Liver (tissue), 9 donors: ENCODE measurements around the gene UBE2L3. TPM values are rescaled to one million over a fixed set of nuclear protein-coding genes. Genes with fewer than 3 reads are reported as not detected.

ENCODE experiments used
- DNase-seq: peaks from one replicate; pipeline ENCODE4 v3.0.0-alpha.2; 2017; ENCODE audit warnings: low spot score
- H3K27ac ChIP-seq, 2 donors: one replicate each; pipeline ENCODE4 v1.7.0; 2013; ENCODE audit warnings: inconsistent platforms in 2 of 2, low read length in 2 of 2, control low read depth in 1 of 2, low read depth in 1 of 2, mild to moderate bottlenecking in 1 of 2
- H3K27me3 ChIP-seq, 4 donors: one replicate each; pipeline versions ENCODE4 v1.6.1 to v1.7.0; 2013; ENCODE audit warnings: low read length in 3 of 4, inconsistent platforms in 1 of 4, mild to moderate bottlenecking in 1 of 4, moderate library complexity in 1 of 4; ENCODE audit not compliant: control insufficient read depth in 4 of 4, insufficient read depth in 4 of 4
- H3K36me3 ChIP-seq, 4 donors: one replicate each; pipeline versions ENCODE4 v1.6.1 to v1.7.0; 2013; ENCODE audit warnings: low read length in 3 of 4, mild to moderate bottlenecking in 3 of 4, low read depth in 1 of 4, moderate library complexity in 1 of 4; ENCODE audit not compliant: control insufficient read depth in 4 of 4, insufficient read depth in 3 of 4
- H3K4me1 ChIP-seq, 4 donors: one replicate each; pipeline versions ENCODE4 v1.6.1 to v1.7.0; 2013; ENCODE audit warnings: low read length in 3 of 4, mild to moderate bottlenecking in 3 of 4, moderate library complexity in 1 of 4; ENCODE audit not compliant: control insufficient read depth in 4 of 4, insufficient read depth in 4 of 4
- H3K4me3 ChIP-seq, 3 donors: one replicate each; pipeline versions ENCODE4 v1.6.1 to v1.7.0; 2013; ENCODE audit warnings: low read length in 3 of 3, control low read depth in 1 of 3, low read depth in 1 of 3, mild to moderate bottlenecking in 1 of 3
- H3K9ac ChIP-seq, 2 donors: one replicate each; pipeline ENCODE4 v1.7.0; 2013; ENCODE audit warnings: low read length in 2 of 2, mild to moderate bottlenecking in 2 of 2, moderate library complexity in 2 of 2, control low read depth in 1 of 2, low read depth in 1 of 2
- H3K9me3 ChIP-seq, 4 donors: one replicate each; pipeline versions ENCODE4 v1.6.1 to v1.7.0; 2013; ENCODE audit warnings: low read length in 3 of 4; ENCODE audit not compliant: control insufficient read depth in 4 of 4
- ATF3 ChIP-seq: IDR thresholded peaks from 2 replicates; pipeline ENCODE4 v1.6.1; 2016; ENCODE audit warnings: antibody characterized with exemption
- CTCF ChIP-seq: fragments of 150-350 bp; IDR thresholded peaks from 2 replicates; pipeline ENCODE4 v1.5.1; 2017; ENCODE audit warnings: improper control_type of control experiment, low read depth, low read length; ENCODE audit not compliant: missing input control
- EGR1 ChIP-seq, 2 donors: IDR thresholded peaks; 2 replicates each; pipeline ENCODE4 v1.6.1; 2016 to 2018; ENCODE audit warnings: antibody characterized with exemption in 2 of 2, low read depth in 2 of 2
- FOXA1 ChIP-seq: IDR thresholded peaks from 2 replicates; pipeline ENCODE4 v1.6.1; 2016; ENCODE audit warnings: antibody characterized with exemption
- FOXA2 ChIP-seq: IDR thresholded peaks from 2 replicates; pipeline ENCODE4 v1.6.1; 2016; ENCODE audit warnings: antibody characterized with exemption
- GABPA ChIP-seq, 2 donors: IDR thresholded peaks in 1 of 2; conservative IDR thresholded peaks in 1 of 2; 2 replicates each; pipeline ENCODE4 v1.6.1; 2016; ENCODE audit warnings: antibody characterized with exemption in 2 of 2, mild to moderate bottlenecking in 1 of 2, moderate library complexity in 1 of 2
- HNF4G ChIP-seq: IDR thresholded peaks from 2 replicates; pipeline ENCODE4 v1.6.1; 2016; ENCODE audit warnings: antibody characterized with exemption
- JUND ChIP-seq, 2 donors: IDR thresholded peaks; 2 replicates each; pipeline ENCODE4 v1.6.1; 2016; ENCODE audit warnings: antibody characterized with exemption in 2 of 2
- MAX ChIP-seq: IDR thresholded peaks from 2 replicates; pipeline ENCODE4 v1.6.1; 2016; ENCODE audit warnings: antibody characterized with exemption
- NR2F2 ChIP-seq: IDR thresholded peaks from 2 replicates; pipeline ENCODE4 v1.6.1; 2016; ENCODE audit warnings: antibody characterized with exemption
- RAD21 ChIP-seq, 2 donors: IDR thresholded peaks; 2 replicates each; pipeline ENCODE4 v1.6.1; 2016; ENCODE audit warnings: antibody characterized with exemption in 2 of 2, mild to moderate bottlenecking in 2 of 2
- SP1 ChIP-seq: IDR thresholded peaks from 2 replicates; pipeline ENCODE4 v1.6.1; 2018; ENCODE audit warnings: antibody characterized with exemption, mild to moderate bottlenecking
- TAF1 ChIP-seq: conservative IDR thresholded peaks from 2 replicates; pipeline ENCODE4 v1.6.1; 2016; ENCODE audit warnings: antibody characterized with exemption, mild to moderate bottlenecking
- YY1 ChIP-seq: IDR thresholded peaks from 2 replicates; pipeline ENCODE4 v1.6.1; 2016; ENCODE audit warnings: antibody characterized with exemption, mild to moderate bottlenecking
- ZBTB33 ChIP-seq: IDR thresholded peaks from 2 replicates; pipeline ENCODE4 v1.6.1; 2016; ENCODE audit warnings: antibody characterized with exemption
- WGBS: extraction: QIAGEN DNeasy Blood & Tissue Kit; methylation state at CpG from one replicate; pipeline ENCODE4 v1.1.7; 2013; 5-methylcytosine and 5-hydroxymethylcytosine counted together
- polyA plus RNA-seq, 2 donors: library from polyadenylated mRNA; stranded (reverse) in 1 of 2; unstranded in 1 of 2; fragments of 200-250 nt in 1 of 2; fragments of >200 nt in 1 of 2; fragmentation: Nextera tagmentation in 1 of 2; extraction: Ambion mirVana in 1 of 2; gene quantifications; one replicate each; pipeline versions ENCODE4 v1.2.1 to v1.2.3, GENCODE V29; 2013 to 2015
- total RNA-seq, 2 donors: library from RNA; depleted of rRNA; stranded (reverse); fragments of >200 nt; gene quantifications; one replicate each; pipeline ENCODE4 v1.2.3, GENCODE V29; 2014
- TF ChIP-seq, protein P1 (sequence below): IDR thresholded peaks from 2 replicates; pipeline ENCODE4 v1.6.1; 2016; ENCODE audit warnings: antibody characterized with exemption, mild to moderate bottlenecking
- donor health status: healthy.
- donor health status: healthy.
- donor health status: healthy.
- donor health status: healthy.
- donor health status: healthy.

UBE2L3 gene
- total and polyA plus RNA-seq, 4 donors: 14.3 to 33.4 (median 19.8) TPM

- TF ChIP-seq YY1 (no peak), CTCF (no peak), MAX (no peak), SP1 (no peak), NR2F2 (no peak), JUND (IDR thresholded peaks at IDR 0.05) (no peak), FOXA2 (no peak), EGR1 (IDR thresholded peaks at IDR 0.05; ENCODE audit: low read depth in 2 of 2) (no peak), HNF4G (no peak), GABPA (IDR thresholded peaks at IDR 0.05 in 1 of 2, conservative IDR thresholded peaks at IDR 0.05 in 1 of 2) (no peak), TAF1 (no peak), RAD21 (IDR thresholded peaks at IDR 0.05) (no peak), FOXA1 (no peak), ZBTB33 (no peak), ATF3 (no peak)
- TF ChIP-seq, protein P1, sequence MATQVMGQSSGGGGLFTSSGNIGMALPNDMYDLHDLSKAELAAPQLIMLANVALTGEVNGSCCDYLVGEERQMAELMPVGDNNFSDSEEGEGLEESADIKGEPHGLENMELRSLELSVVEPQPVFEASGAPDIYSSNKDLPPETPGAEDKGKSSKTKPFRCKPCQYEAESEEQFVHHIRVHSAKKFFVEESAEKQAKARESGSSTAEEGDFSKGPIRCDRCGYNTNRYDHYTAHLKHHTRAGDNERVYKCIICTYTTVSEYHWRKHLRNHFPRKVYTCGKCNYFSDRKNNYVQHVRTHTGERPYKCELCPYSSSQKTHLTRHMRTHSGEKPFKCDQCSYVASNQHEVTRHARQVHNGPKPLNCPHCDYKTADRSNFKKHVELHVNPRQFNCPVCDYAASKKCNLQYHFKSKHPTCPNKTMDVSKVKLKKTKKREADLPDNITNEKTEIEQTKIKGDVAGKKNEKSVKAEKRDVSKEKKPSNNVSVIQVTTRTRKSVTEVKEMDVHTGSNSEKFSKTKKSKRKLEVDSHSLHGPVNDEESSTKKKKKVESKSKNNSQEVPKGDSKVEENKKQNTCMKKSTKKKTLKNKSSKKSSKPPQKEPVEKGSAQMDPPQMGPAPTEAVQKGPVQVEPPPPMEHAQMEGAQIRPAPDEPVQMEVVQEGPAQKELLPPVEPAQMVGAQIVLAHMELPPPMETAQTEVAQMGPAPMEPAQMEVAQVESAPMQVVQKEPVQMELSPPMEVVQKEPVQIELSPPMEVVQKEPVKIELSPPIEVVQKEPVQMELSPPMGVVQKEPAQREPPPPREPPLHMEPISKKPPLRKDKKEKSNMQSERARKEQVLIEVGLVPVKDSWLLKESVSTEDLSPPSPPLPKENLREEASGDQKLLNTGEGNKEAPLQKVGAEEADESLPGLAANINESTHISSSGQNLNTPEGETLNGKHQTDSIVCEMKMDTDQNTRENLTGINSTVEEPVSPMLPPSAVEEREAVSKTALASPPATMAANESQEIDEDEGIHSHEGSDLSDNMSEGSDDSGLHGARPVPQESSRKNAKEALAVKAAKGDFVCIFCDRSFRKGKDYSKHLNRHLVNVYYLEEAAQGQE: no peak
- Histone ChIP-seq H3K9me3 (no peaks in the 10 kb centered on the region), H3K27ac (no peak overlapping the region), H3K36me3 (peaks cover 0 to 1% (median 0%) of the 10 kb centered on the region in 4 donors), H3K27me3 (no peaks in the 10 kb centered on the region), H3K4me3 (no peak overlapping the region), H3K9ac (no peak overlapping the region), H3K4me1 (peaks cover 6 to 27% (median 22%) of the 10 kb centered on the region in 4 donors)
- WGBS: 76% methylated on average over 10 of the region's 10 CpGs
- no peak for DNase-seq
These were observed 15.6 kb downstream of the UBE2L3 start for GRCh38 chr22:21582801-21583740.
